ENCODE data around the gene SHROOM3.
A peak's percentile ranks its signal among the peaks of the same experiment; 100 is the strongest.

SHROOM3 gene

DNA sequence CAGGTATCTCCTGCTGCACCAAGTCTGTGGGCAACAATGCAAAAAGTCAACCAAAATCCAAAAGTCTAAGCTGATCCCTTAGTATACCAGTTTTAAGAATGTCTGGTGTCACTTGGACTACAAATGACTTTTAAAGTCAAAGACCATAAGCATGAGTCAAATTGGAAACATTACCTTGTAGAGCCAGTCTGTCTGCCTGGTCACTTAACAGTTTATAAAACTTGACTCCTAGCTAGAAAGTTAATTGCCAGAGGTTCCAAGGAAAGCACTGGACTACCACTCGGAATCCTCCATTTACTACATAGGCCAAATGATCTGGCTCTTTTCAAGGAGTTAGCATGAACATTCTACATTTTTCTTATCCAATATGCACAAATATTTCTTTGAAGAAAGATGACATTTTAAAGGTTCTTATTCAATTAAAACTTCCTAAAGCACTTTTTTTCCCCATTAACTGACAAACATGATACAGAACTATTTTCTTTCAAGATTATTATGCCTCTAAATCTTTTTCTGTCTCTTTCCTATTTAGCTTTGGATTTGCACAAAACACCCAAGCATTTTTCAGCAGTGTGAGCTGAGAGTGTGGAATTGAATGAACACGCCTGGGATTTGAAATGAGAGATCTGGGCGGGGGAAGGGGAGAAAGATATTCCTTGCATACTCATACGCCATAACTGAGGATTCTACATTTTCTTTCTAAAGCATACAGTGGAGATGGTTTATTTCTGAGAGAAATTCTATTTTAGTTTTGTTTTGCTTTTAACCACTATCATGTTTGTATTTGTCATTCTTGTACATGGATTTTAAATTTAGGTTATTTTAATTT lies 188.4 kb downstream of the SHROOM3 start:
- H3K4me3 ChIP-seq (ENCODE audit: low read depth, low read length), result no peak overlapping the region
- no peak for DNase-seq (ENCODE audit: low read depth)
- TF ChIP-seq POLR2A (IDR thresholded peaks at IDR 0.05; ENCODE audit: extremely low read depth, insufficient read length), result no peak
- TF ChIP-seq MYC (IDR thresholded peaks at IDR 0.05; ENCODE audit: low read depth, low read length), result no peak
- TF ChIP-seq, protein P1, sequence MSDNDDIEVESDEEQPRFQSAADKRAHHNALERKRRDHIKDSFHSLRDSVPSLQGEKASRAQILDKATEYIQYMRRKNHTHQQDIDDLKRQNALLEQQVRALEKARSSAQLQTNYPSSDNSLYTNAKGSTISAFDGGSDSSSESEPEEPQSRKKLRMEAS (IDR thresholded peaks at IDR 0.05; ENCODE audit: low read depth, low read length), result no peak
- TF ChIP-seq, protein P2, sequence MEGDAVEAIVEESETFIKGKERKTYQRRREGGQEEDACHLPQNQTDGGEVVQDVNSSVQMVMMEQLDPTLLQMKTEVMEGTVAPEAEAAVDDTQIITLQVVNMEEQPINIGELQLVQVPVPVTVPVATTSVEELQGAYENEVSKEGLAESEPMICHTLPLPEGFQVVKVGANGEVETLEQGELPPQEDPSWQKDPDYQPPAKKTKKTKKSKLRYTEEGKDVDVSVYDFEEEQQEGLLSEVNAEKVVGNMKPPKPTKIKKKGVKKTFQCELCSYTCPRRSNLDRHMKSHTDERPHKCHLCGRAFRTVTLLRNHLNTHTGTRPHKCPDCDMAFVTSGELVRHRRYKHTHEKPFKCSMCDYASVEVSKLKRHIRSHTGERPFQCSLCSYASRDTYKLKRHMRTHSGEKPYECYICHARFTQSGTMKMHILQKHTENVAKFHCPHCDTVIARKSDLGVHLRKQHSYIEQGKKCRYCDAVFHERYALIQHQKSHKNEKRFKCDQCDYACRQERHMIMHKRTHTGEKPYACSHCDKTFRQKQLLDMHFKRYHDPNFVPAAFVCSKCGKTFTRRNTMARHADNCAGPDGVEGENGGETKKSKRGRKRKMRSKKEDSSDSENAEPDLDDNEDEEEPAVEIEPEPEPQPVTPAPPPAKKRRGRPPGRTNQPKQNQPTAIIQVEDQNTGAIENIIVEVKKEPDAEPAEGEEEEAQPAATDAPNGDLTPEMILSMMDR (IDR thresholded peaks at IDR 0.05; ENCODE audit: low read depth, low read length), result no peak

DNA sequence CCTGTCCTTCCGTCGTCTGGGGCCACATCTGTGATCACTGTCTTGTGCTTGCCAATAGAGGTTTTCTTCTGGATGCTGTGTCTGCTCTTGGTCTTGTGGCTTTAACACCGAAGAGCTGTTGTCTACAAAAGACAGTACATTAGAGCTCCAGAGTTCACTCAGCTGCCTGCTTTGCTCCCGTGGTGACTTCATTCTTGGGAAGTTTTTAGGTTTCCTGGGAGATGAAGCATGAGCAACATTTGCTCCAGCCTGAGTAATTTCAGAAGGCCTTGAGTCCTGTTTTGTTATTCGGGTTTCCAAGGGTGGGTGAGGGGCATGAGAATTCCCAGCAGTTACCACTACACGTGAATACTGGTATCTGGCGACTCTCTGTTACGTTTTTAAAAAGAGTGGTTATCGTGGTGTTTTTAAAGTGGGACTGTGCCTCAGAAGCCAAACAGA lies 189.2 kb downstream of the SHROOM3 start:
- no peak overlapping the region for H3K4me3 ChIP-seq (ENCODE audit: low read depth, low read length)
- TF ChIP-seq POLR2A (IDR thresholded peaks at IDR 0.05; ENCODE audit: extremely low read depth, insufficient read length) (no peak), MYC (IDR thresholded peaks at IDR 0.05; ENCODE audit: low read depth, low read length) (no peak)
- TF ChIP-seq, protein P1 (IDR thresholded peaks at IDR 0.05; ENCODE audit: low read depth, low read length), result no peak
- TF ChIP-seq, protein P2 (IDR thresholded peaks at IDR 0.05; ENCODE audit: low read depth, low read length), result no peak
- DNase-seq (ENCODE audit: low read depth), result no peak

DNA sequence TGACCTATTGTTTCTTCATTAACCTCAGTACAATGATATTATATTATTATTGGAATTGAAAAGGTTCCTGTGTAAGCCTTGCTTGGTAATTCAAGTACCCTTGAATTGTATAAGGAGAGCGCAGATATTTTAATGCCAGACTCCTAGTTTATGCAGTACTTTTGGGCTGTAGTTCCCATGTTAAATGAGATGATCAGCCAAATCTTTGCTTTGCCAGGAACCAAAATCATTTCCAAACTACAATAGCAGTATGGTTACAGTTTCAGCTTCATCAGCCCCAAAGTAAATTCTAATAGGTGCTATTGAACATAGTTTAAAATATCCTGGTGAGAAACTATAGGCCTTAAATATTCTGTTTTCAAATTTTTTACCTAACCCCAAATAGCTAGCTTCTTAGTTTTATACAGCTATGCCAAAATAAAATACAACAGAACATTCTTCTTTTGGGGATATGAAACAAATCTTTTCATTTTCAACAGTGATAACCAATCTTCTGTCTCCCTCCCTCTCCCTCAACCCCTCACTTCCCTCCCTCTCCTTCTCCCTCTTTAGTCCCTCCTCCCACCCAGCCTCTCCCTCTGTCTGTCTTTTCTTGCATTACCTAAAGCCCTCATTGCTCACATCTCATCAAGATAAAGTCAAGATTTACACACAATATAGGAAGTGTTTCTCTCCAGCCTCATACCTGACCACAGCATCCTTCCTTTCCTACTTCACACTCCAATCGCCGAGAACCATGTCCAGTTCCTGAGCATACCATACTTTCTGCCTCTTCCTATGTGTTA lies 190.1 kb downstream of the SHROOM3 start:
- TF ChIP-seq, protein P2 (IDR thresholded peaks at IDR 0.05; ENCODE audit: low read depth, low read length), result no peak
- TF ChIP-seq, protein P1 (IDR thresholded peaks at IDR 0.05; ENCODE audit: low read depth, low read length), result no peak
- H3K4me3 ChIP-seq (ENCODE audit: low read depth, low read length), result no peak overlapping the region
- DNase-seq (ENCODE audit: low read depth), result no peak

DNA sequence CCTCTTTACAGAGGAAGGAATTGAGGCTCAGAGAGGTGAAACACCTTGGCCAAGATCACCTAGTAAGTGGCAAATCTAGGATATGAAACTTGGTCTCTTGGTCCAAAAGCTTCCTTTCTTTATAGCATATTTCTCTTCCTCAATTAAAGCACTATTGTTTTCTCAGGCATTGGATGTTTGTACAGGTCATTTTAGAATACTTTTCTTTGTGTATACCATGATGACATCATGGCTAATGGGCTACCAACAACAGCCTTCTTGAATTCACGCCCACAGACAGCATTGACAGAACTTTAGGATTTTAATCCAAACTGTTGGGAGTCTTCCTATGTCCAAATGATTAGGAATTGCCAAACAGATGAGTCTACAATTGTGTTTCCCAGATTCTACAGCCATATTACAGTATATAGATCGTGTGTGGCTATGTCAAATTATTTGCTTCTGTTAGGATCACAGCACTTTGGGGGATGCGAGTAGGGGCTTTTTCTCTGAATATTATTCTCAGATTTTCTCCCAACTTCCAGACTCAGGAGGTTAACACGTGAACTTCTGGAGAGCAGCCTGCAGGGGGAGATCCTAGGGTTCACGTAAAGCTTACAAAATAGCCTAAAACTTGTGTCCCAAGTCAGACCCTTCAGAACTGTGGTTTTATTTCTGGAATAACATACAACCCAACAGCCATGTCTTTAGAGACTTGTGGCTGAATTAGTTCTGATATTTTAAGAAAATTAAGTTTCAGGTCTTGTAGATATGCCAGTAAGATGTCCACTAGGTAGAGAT lies 191.8 kb downstream of the SHROOM3 start:
- no peak overlapping the region for H3K4me3 ChIP-seq (ENCODE audit: low read depth, low read length)
- DNase-seq (ENCODE audit: low read depth), result peak; percentile 4
- no peak for TF ChIP-seq POLR2A (IDR thresholded peaks at IDR 0.05; ENCODE audit: extremely low read depth, insufficient read length)
- TF ChIP-seq, protein P1 (IDR thresholded peaks at IDR 0.05; ENCODE audit: low read depth, low read length), result no peak
- TF ChIP-seq, protein P2 (IDR thresholded peaks at IDR 0.05; ENCODE audit: low read depth, low read length), result peak; percentile 36
- TF ChIP-seq MYC (IDR thresholded peaks at IDR 0.05; ENCODE audit: low read depth, low read length), result no peak

DNA sequence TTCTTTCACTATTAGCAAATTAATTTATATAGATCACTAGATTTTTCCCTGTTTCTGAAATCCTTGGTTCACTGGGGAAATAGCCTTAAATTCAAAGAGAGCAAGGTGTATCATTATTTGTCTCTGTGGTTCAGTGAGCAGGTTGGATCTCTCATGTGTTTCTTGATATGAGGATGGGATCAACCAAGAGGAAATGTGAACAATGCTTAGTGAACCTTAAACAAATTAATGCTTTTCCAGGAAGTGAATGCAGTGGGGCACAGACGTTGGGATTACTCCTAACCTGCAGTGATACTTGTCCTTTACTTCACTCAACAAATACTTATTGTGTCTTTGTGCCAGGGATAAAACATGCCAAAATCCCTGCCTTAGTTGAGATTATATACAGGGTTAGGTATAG lies 193.2 kb downstream of the SHROOM3 start:
- DNase-seq (ENCODE audit: low read depth), result no peak
- H3K4me3 ChIP-seq (ENCODE audit: low read depth, low read length), result no peak overlapping the region
- TF ChIP-seq POLR2A (IDR thresholded peaks at IDR 0.05; ENCODE audit: extremely low read depth, insufficient read length) (no peak), MYC (IDR thresholded peaks at IDR 0.05; ENCODE audit: low read depth, low read length) (no peak)
- TF ChIP-seq, protein P1 (IDR thresholded peaks at IDR 0.05; ENCODE audit: low read depth, low read length), result no peak
- TF ChIP-seq, protein P2 (IDR thresholded peaks at IDR 0.05; ENCODE audit: low read depth, low read length), result no peak

All from NB4 (cell line).